GM12878 (cell line): ENCODE results near the gene EXD3. TPM values are rescaled to one million over a fixed set of nuclear protein-coding genes. Genes with fewer than 3 reads are reported as not detected.

Source experiments
- ATAC-seq: fragments of 200-7000 bp; cut with Tn5 transposase; 3 replicates; pipeline ENCODE4 v1.9.1; 2020; ENCODE audit warnings: mild to moderate bottlenecking, moderate library complexity
- BruUV-seq: library from RNA; stranded (reverse); fragments of 400-500 nt; replicated peaks from 2 replicates; lab custom pipeline; 2021; lab: Mats Ljungman, UMichigan
- CTCF ChIA-PET: fragments of 300-600 bp; sonication (Branson Sonifier 250); formaldehyde crosslinking; extraction: SDS; loops from one replicate; lab custom pipeline; 2021; ENCODE audit warnings: inconsistent platforms; lab: Yijun Ruan, JAX
- POLR2A ChIA-PET: fragments of 350-600 bp; formaldehyde crosslinking; extraction: SDS; loops from one replicate; lab custom pipeline; 2021; ENCODE audit warnings: inconsistent platforms; lab: Charles Lee
- RAD21 ChIA-PET: fragments of 300-600 bp; sonication (Branson Sonifier 250); formaldehyde crosslinking; loops from one replicate; lab custom pipeline; 2023; ENCODE audit warnings: antibody characterized with exemption; ENCODE audit not compliant: unreplicated experiment; lab: Charles Lee
- SMC1A ChIA-PET: fragments of 300-600 bp; sonication (Branson Sonifier 250); formaldehyde crosslinking; loops from one replicate; lab custom pipeline; 2023; ENCODE audit not compliant: unreplicated experiment, uncharacterized antibody; lab: Charles Lee
- DNase-seq: peaks from one replicate; pipeline ENCODE4 v3.0.0-alpha.2; 2011; ENCODE audit warnings: low read depth, low spot score
- FAIRE-seq: peaks from 3 replicates; lab custom pipeline; 2011; peaks lifted over from hg19 to GRCh38; lab: Jason Lieb, UNC
- H2AFZ ChIP-seq: 2 replicates; pipeline ENCODE4 v1.6.0; 2011; ENCODE audit warnings: low read depth, low read length, control low read depth; ENCODE audit not compliant: control insufficient read depth
- H3K27ac ChIP-seq: 2 replicates; pipeline ENCODE4 v1.5.1; 2011; ENCODE audit warnings: control low read depth; ENCODE audit not compliant: control insufficient read depth, insufficient read depth
- H3K27me3 ChIP-seq, 2 experiments: replicated peaks in 1 of 2; 2 replicates each; pipeline versions ENCODE4 v1.6.0 to v1.6.1; 2011; ENCODE audit warnings: low read length in 1 of 2; ENCODE audit not compliant: control insufficient read depth in 2 of 2, insufficient read depth in 2 of 2
- H3K36me3 ChIP-seq, 2 experiments: 2 replicates each; pipeline ENCODE4 v1.5.1; 2011; ENCODE audit warnings: low read length in 1 of 2; ENCODE audit not compliant: control insufficient read depth in 2 of 2, insufficient read depth in 2 of 2
- H3K4me1 ChIP-seq: 2 replicates; pipeline ENCODE4 v1.6.1; 2011; ENCODE audit warnings: mild to moderate bottlenecking, low read length, moderate library complexity, mixed read lengths; ENCODE audit not compliant: control insufficient read depth, insufficient read depth
- H3K4me2 ChIP-seq: 2 replicates; pipeline ENCODE4 v1.6.0; 2011; ENCODE audit warnings: control low read depth; ENCODE audit not compliant: control insufficient read depth, insufficient read depth
- H3K4me3 ChIP-seq: fragments of 200-600 bp; sonication (generic); 2 replicates; pipeline ENCODE4 v1.5.1; 2016
- H3K79me2 ChIP-seq: 2 replicates; pipeline ENCODE4 v1.6.0; 2011; ENCODE audit warnings: low read length; ENCODE audit not compliant: control insufficient read depth, insufficient read depth
- H3K9ac ChIP-seq: 2 replicates; pipeline ENCODE4 v1.8.0; 2011; ENCODE audit warnings: low read length, control low read depth, mixed read lengths; ENCODE audit not compliant: control insufficient read depth, insufficient read depth
- H3K9me3 ChIP-seq: replicated peaks from 3 replicates; pipeline ENCODE4 v1.5.1; 2011; ENCODE audit warnings: mild to moderate bottlenecking, low read length; ENCODE audit not compliant: control insufficient read depth, insufficient read depth
- H4K20me1 ChIP-seq: 2 replicates; pipeline ENCODE4 v1.6.0; 2011; ENCODE audit not compliant: control insufficient read depth, insufficient read depth
- BCLAF1 ChIP-seq: fragments of 450-650 bp; IDR thresholded peaks from 2 replicates; pipeline ENCODE4 v1.6.1; 2017; ENCODE audit warnings: antibody characterized with exemption, mild to moderate bottlenecking, moderate library complexity
- CHD1 ChIP-seq: IDR thresholded peaks from 2 replicates; pipeline ENCODE4 v1.6.1; 2012; ENCODE audit warnings: low read depth, low read length, improper control_type of control experiment
- PAX5 ChIP-seq: IDR thresholded peaks from 2 replicates; pipeline ENCODE4 v1.6.1; 2011; ENCODE audit warnings: low read depth, low read length, borderline replicate concordance
- SMAD1 ChIP-seq: fragments of 450-650 bp; IDR thresholded peaks from 2 replicates; pipeline ENCODE4 v1.6.1; 2018; ENCODE audit warnings: mild to moderate bottlenecking, low read depth; ENCODE audit not compliant: partially characterized antibody
- SUZ12 ChIP-seq: fragments of 200-600 bp; sonication (generic); IDR thresholded peaks from one replicate; pipeline ENCODE4 v1.6.1; 2018; ENCODE audit warnings: antibody characterized with exemption, mild to moderate bottlenecking; ENCODE audit not compliant: unreplicated experiment
- ZNF687 ChIP-seq: fragments of 450-650 bp; IDR thresholded peaks from 2 replicates; pipeline ENCODE4 v1.6.1; 2017; ENCODE audit warnings: mild to moderate bottlenecking, moderate library complexity
- WGBS: methylation state at CpG from one replicate; pipeline ENCODE4 v1.1.6; 2016; ENCODE audit warnings: low lambda C conversion rate; ENCODE audit not compliant: insufficient replicate concordance, insufficient coverage; ENCODE audit errors: missing lambda C conversion rate; 5-methylcytosine and 5-hydroxymethylcytosine counted together
- in situ Hi-C: fragments of 300-500 bp; cut with MboI; formaldehyde crosslinking; loops from 9 replicates; pipeline ENCODE4 v1.14.3; 2018; ENCODE audit warnings: mixed read lengths
- intact Hi-C: fragments of 100-400 bp; cut with micrococcal nuclease; formaldehyde crosslinking; loops from one replicate; pipeline ENCODE4 v1.14.2; 2022; ENCODE audit not compliant: unreplicated experiment
- polyA plus RNA-seq, 11 experiments: library from polyadenylated mRNA; depleted of rRNA in 4 of 11; unstranded in 6 of 11; stranded (reverse) in 5 of 11; fragments of >200 nt; fragmentation: Nextera tagmentation in 4 of 11; fragmentation: Illumina TruSeq in 1 of 11; extraction: Ambion mirVana in 4 of 11; extraction: Trizol in 1 of 11; gene quantifications; 1 replicate in 1 of 11; 2 replicates in 10 of 11; pipeline versions ENCODE4 v1.2.1 to v1.2.3, GENCODE V29; 2011 to 2016; ENCODE audit warnings: inconsistent platforms in 2 of 11, missing spikeins in 2 of 11, low read depth in 1 of 11
- total RNA-seq, 4 experiments: library from RNA; depleted of rRNA in 3 of 4; stranded (reverse); fragments of >200 nt in 3 of 4; fragmentation: Illumina TruSeq in 1 of 4; extraction: Trizol in 1 of 4; gene quantifications; 2 replicates each; pipeline versions ENCODE4 v1.2.1 to v1.2.3, GENCODE V29; 2013 to 2021

Gene EXD3
- total and polyA plus RNA-seq, 10 of the 15 experiments (the other 5 are each of a cell fraction or from before 2014, with no cell fraction given), result 0.21 to 7.1 (median 3.6) TPM

- no peak overlapping the region for H3K4me2 ChIP-seq
- H3K4me3 ChIP-seq, result no peak overlapping the region
- peaks cover 2% of the 10 kb centered on the region; the same call in 2 of the 3 replicates for H3K9me3 ChIP-seq
- FAIRE-seq, result no peak
- BruUV-seq, result no TSS peak
- no peak overlapping the region for H2AFZ ChIP-seq
- TF ChIP-seq SMAD1 (no peak), CHD1 (no peak), PAX5 (no peak), SUZ12 (no peak), ZNF687 (no peak), BCLAF1 (no peak)
- TF ChIP-seq, all 136 proteins: peak for 0
- Histone ChIP-seq H3K79me2 (no peaks in the 10 kb centered on the region), H3K36me3 (no peaks in the 10 kb centered on the region), H3K4me1 (no peaks in the 10 kb centered on the region), H4K20me1 (no peaks in the 10 kb centered on the region), H3K27ac (no peak overlapping the region), H3K27me3 (no peaks in the 10 kb centered on the region), H3K9ac (no peak overlapping the region)
- intact Hi-C loops, result no loop called here
- DNase-seq, result no peak
- no peak for ATAC-seq
- POLR2A ChIA-PET, result no interaction called here
- CTCF ChIA-PET, result no interaction called here
- in situ Hi-C loops, result no loop called here
- SMC1A ChIA-PET, result no interaction called here
- whole genome bisulfite sequencing, result 71% methylated on average over 33 of the region's 37 CpGs
- RAD21 ChIA-PET, result no interaction called here
These were observed 50.0 kb downstream of the EXD3 start for GRCh38 chr9:137372693-137373610.
